ENCODE results near the gene C5orf24.
"Not testable (repeated sequence)": the region's sequence is repeated elsewhere in the genome, so short reads cannot be mapped to it uniquely, and the experiment has no call there.

C5orf24 gene

GRCh38 chr5:134864707-134865106 lies 18.9 kb downstream of the C5orf24 start:
- no peak for DNase-seq

DNA sequence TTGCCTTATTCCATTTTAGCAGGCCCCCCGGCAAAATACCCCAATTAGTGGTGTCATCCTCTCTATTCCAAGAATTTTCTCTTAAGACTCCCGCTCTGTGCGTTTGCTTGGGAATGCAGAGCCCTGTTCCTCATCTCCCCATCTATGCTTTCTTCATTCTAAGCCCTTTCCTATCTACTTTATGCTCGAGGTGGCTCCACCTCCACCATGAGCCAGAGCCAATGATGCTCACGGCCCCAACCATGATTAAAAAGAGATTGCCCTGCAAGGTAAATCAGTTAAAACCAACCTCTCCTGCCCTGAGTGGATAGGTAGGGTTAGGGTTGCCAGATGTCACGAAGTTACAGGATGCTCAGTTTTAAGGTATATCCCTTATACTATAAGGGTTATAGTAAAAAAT lies 27.7 kb downstream of the C5orf24 start:
- no peak for DNase-seq

DNA sequence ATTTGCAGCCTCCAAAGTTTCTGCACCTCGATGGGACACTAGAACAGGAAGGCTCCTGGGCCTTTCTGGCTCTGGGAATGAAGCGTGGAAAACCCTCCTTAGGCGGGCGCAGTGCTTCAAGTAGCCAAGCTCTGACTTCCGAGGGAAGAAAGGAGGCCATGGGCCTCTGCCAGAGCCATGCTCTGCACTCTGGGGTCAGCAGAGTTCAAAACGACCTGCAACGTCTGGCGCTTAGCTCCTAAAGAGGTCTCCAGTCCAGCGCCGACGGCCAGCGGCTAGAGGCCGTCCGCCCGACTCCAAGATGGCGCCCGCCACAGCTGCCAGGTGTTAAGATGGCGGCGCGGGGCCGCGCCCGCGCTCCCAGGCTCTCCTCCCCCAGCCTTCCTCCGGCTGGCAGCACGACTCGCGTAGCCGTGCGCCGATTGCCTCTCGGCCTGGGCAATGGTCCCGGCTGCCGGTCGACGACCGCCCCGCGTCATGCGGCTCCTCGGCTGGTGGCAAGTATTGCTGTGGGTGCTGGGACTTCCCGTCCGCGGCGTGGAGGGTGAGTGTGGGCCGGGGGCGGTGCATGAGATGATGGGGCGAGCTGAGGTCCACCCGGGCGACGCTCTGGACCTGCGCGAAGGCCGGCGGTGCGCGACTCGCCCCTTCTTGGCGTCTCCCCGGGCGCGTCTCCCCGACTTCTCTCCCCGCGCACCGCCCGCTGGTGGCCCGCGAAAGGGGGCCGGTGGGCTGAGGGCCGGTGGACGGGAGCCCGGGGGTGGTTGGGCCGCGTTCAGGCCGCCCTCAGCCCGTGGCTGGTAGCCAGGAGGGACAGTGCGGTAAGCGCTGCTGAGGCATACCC lies 28.4 kb downstream of the C5orf24 start, which contains the start of gene TXNDC15:
Gene TXNDC15 (plus strand): TSS at position 385 of the 844 bp plus-strand sequence. CDS start 57 bp downstream, at position 442.
- DNase-seq: peak; percentile 86

- peak; percentile 85 for DNase-seq
Observed at GRCh38 chr5:134874831-134875655, 29.3 kb downstream of the C5orf24 start.

GRCh38 chr5:134877159-134877558 lies 31.4 kb downstream of the C5orf24 start:
- DNase-seq: no peak

- no peak for DNase-seq
Observed at GRCh38 chr5:134878403-134878802, 32.6 kb downstream of the C5orf24 start.

- DNase-seq: no peak
Observed at GRCh38 chr5:134879456-134879855, 33.7 kb downstream of the C5orf24 start.

GRCh38 chr5:134880937-134881336 lies 35.2 kb downstream of the C5orf24 start:
- not testable (repeated sequence) for DNase-seq

DNA sequence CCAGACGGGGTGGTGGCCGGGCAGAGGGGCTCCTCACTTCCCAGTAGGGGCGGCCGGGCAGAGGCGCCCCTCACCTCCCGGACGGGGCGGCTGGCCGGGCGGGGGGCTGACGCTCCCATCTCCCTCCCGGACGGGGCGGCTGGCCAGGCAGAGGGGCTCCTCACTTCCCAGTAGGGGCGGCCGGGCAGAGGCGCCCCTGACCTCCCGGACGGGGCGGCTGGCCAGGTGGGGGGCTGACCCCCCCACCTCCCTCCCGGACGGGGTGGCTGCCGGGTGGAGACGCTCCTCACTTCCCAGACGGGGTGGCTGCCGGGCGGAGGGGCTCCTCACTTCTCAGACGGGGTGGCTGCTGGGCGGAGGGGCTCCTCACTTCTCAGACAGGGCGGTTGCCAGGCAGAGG lies 35.9 kb downstream of the C5orf24 start:
- not testable (repeated sequence) for DNase-seq

DNA sequence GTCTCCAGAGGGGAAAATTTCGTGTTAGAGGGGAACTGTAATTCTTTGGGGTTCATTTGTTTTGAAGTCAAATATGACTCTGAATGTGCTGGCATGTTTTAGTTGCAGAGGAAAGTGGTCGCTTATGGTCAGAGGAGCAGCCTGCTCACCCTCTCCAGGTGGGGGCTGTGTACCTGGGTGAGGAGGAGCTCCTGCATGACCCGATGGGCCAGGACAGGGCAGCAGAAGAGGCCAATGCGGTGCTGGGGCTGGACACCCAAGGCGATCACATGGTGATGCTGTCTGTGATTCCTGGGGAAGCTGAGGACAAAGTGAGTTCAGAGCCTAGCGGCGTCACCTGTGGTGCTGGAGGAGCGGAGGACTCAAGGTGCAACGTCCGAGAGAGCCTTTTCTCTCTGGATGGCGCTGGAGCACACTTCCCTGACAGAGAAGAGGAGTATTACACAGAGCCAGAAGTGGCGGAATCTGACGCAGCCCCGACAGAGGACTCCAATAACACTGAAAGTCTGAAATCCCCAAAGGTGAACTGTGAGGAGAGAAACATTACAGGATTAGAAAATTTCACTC lies 41.9 kb downstream of the C5orf24 start:
- DNase-seq: no peak

- DNase-seq: no peak
Observed at GRCh38 chr5:134889335-134889734, 43.6 kb downstream of the C5orf24 start.

DNA sequence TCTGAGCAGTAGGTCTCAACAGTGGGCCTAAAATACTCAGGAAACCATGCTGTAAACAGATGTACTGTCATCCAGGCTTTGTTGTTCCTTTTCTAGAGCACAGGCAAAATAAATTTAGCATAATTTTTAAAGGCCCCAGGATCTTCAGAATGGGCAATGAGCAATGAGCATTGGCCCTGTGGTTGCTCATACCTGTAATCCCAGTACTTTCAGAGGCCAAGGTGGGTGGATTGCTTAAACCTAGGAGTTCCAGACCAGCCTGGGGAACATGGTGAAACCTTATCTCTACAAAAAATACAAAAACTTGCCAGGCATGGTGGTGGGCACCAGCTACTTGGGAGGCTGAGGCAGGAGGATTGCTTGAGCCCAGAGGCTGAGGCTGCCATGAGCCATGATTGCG lies 45.7 kb downstream of the C5orf24 start:
- no peak for DNase-seq

GRCh38 chr5:134892282-134892681 lies 46.5 kb downstream of the C5orf24 start:
- DNase-seq: no peak

- no peak for DNase-seq
Observed at GRCh38 chr5:134892926-134893325, 47.2 kb downstream of the C5orf24 start.

GRCh38 chr5:134893748-134894505 lies 48.2 kb downstream of the C5orf24 start:
- DNase-seq: no peak

DNA sequence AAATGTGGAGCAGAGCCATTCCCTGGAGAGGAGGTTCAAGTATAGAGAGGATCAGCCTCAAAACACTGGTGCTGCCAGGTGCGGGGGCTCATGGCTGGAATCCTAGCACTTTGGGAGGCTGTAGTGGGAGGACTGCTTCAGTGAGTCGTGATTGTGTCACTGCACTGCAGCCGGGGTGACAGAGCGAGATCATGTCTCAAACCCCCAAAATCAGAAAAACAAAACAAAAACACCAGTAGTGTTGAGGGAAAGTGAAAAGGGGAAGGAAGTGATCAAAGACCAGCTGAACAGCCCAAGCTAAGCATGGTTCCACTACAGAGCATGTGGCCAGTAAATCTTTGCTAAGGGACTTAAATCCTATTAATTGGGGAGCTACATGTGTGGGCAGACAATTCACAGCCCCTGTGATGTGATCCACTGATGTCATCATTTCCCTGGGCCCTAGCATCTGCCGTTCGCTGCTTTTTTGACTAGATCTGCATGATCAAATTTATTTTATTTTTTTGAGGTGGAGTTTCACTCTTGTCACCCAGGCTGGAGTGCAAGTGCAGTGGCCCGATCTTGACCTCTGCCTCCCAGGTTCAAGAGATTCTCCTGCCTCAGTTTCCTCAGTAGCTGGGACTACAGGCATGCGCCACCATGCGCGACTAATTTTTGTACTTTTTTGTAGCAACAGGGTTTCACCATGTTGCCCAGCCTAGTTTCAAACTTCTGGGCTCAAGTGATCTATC lies 56.5 kb downstream of the C5orf24 start:
- peak; percentile 42 for DNase-seq

DNA sequence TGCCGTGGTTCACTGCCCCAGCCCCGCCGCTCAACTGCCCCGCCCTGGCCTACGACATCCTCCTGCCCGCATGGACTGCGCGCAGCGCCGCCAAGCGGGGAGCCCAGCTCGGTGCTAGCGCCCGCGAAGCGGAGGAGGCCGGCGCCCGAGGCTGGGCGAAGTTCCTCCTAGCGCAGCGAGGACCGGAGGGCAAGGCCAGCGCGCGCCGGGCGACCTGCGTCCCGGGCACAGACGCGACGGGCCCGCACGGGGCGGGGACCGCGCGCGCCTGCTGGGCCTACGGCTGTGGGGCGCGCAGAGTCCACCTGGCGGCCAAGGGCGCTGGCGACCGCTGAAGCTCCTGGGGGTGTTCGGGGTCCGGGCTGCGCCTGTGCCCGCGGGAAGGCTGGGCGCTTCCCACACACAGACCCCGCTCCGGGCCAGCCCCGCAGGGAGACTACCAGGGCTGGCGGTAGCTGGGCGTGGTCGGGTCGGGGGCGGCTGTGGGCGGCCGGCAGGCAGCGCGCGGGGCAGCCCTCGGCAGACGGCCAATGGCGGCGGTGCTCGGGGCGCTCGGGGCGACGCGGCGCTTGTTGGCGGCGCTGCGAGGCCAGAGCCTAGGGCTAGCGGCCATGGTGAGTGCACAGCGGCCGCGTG lies 59.0 kb downstream of the C5orf24 start, which contains the start of gene PCBD2:
Gene PCBD2 (plus strand): TSS at position 522 of the 636 bp plus-strand sequence. CDS start 9 bp downstream, at position 531.
- DNase-seq: peak; percentile 91

DNA sequence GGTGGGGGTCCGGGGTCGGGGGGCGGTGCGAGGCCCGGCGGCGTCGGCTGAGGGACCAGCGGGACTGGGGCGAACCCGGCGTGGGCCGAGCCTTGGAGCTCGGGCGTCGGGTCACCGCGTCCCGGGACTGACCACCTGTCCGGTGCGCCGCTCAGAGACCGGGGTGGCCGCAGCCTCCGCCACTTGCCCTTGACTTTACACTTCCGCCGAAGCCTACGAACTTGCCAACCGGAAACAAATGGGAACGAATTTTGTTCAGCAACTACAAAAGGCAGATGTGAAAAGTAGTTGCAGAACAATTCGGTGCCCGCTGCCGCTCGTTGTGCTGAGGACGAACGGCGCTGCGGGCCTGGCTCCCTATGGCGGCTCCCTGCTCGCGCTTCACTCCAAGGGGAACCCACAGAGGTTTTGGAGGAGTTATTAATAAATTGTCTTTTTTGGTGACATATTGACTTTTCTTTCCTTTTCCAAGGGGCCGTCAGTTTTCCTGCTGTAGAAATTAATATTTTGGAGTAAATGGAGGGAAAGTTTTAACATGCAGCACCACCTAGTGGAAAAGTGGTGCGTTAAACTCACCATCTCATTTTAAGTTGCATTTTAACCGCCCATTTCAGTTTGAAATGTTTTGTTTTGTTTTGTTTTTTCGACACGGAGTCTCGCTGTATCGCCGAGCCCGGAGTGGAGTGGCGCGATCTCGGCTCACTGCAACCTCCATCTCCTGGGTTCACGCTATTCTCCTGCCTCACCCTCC lies 59.7 kb downstream of the C5orf24 start:
- DNase-seq: peak; percentile 74

DNA sequence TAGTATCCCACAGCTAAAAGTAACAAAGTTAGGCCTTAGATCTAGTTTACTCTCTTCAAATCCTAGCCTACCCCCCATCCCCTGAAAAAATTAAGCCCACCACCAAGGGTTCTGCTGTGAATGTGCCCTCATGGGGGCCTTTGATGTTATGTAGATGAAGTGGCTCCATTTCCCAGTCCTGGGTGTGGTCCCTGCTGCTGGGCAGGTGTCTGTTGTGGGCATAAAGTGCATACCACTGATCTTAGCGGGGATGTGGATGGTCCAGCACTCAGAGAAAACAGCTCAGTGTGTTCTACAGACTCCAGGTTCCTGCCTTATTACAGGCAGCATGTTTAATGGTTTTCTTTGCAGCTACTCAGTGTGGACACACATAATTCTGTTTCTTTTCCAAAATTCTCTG lies 61.0 kb downstream of the C5orf24 start:
- DNase-seq: no peak

Data from EL (cell line).